Esophagus squamous epithelium (tissue), 4 donors: Measurements from ENCODE around the gene SLC38A6.

ENCODE experiments used
- POLR2A ChIP-seq, 4 donors: fragments of 450-650 bp; IDR thresholded peaks; one replicate each; pipeline ENCODE4 v1.6.1; 2017; ENCODE audit warnings: antibody characterized with exemption in 4 of 4, mild to moderate bottlenecking in 4 of 4, moderate library complexity in 3 of 4
- TF ChIP-seq, protein P1 (sequence below), 6 experiments: fragments of 450-650 bp in 4 of 6; fragments of 200-600 bp in 2 of 6; sonication (generic) in 2 of 6; IDR thresholded peaks; one replicate each; pipeline ENCODE4 v1.5.1; 2016 to 2019; ENCODE audit warnings: antibody characterized with exemption in 6 of 6, mild to moderate bottlenecking in 4 of 6, moderate library complexity in 4 of 6

DNA sequence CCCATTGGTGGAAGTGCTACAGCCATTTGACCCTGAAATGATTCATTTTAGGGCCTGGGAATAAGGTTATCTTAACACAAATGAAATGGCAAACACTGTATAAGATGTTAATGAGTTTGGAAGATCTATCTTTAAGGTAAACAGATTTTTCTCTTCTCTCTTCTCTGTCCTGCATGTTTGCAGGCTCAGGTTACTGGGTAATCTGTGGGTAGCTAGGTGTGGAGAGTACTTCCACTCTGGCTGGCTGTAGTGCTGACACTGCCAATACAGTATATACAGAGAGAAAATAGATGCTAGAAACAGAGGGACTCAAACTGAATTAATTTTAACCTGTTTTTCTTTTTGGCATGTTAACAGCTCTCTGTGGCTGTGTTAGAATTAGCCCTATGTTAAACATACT lies 84.6 kb downstream of the SLC38A6 start:
- TF ChIP-seq, protein P1, sequence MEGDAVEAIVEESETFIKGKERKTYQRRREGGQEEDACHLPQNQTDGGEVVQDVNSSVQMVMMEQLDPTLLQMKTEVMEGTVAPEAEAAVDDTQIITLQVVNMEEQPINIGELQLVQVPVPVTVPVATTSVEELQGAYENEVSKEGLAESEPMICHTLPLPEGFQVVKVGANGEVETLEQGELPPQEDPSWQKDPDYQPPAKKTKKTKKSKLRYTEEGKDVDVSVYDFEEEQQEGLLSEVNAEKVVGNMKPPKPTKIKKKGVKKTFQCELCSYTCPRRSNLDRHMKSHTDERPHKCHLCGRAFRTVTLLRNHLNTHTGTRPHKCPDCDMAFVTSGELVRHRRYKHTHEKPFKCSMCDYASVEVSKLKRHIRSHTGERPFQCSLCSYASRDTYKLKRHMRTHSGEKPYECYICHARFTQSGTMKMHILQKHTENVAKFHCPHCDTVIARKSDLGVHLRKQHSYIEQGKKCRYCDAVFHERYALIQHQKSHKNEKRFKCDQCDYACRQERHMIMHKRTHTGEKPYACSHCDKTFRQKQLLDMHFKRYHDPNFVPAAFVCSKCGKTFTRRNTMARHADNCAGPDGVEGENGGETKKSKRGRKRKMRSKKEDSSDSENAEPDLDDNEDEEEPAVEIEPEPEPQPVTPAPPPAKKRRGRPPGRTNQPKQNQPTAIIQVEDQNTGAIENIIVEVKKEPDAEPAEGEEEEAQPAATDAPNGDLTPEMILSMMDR (IDR thresholded peaks at IDR 0.05) = no peak
- TF ChIP-seq POLR2A (IDR thresholded peaks at IDR 0.05) = no peak
